ENCODE measurements around the gene DPEP2NB.
A peak's percentile ranks its signal among the peaks of the same experiment; 100 is the strongest.

The DPEP2NB gene, protein sequence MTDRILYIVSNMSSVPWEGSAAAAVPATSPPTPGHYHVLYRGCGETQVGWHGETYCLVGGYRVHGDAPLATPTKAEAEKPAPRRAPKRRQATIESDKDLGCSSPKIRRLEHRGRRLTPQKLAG

GRCh38 chr16:68015681-68016080, at the start of gene DPEP2NB:
DPEP2NB (minus strand) TSS chr16:68015911; CDS start chr16:68015770, 141 bp downstream.
- no peaks in the 10 kb centered on the region for H4K20me1 ChIP-seq (ENCODE audit: insufficient read depth, low read length)
- no peak within 1 kb of the TSS for H3K4me2 ChIP-seq (ENCODE audit: low read length)
- no peak within 1 kb of the TSS for H3K4me3 ChIP-seq (ENCODE audit: low read length)
- H3K27ac ChIP-seq (ENCODE audit: low read length) = no peak within 1 kb of the TSS
- no peaks in the 10 kb centered on the region for H3K36me3 ChIP-seq (replicated peaks; ENCODE audit: low read depth, low read length)
- H2AFZ ChIP-seq (ENCODE audit: low read depth, low read length) = no peak within 1 kb of the TSS
- H3K9me3 ChIP-seq (ENCODE audit: insufficient read depth, low read length) = no peaks in the 10 kb centered on the region
- H3K27me3 ChIP-seq (ENCODE audit: low read depth, low read length) = no peaks in the 10 kb centered on the region
- TF ChIP-seq EZH2phosphoT487 (IDR thresholded peaks at IDR 0.05; ENCODE audit: low read depth) (no peak), CTCF (IDR thresholded peaks at IDR 0.05; ENCODE audit: low read depth, low read length) (no peak)
- no peaks in the 10 kb centered on the region for H3K4me1 ChIP-seq (ENCODE audit: low read length)
- no peak within 1 kb of the TSS for H3K9ac ChIP-seq (ENCODE audit: low read length)
- no peaks in the 10 kb centered on the region for H3K79me2 ChIP-seq (ENCODE audit: low read length)

DNA sequence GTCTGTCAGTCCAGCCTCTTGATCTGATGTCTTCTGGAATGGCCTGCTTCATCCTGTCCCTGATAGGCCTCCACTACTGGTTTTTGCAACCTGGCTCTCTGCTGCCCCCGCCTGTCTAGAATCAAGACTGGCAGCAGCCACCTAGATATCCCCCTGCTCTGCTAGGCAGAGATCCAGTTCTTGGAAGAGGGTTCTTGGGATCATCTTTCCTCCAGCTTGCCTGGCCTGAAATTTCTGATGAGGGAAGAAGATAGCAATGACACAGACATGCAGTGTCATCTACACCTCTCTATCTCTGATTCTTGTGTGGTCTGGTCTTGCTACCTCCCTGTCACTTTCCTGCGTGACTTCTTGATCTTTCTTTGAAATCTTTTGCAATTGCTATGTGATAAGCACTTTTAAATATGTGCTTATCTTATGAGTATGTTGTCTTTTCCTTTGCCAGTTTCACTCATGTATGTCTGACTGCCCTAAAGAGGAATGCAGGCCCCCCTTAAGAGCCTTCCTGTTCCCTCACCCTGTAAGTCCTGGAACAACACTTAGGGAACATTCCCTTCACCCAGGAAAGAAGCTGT, 49.2 kb upstream of the DPEP2NB start:
- Histone ChIP-seq H3K4me2 (ENCODE audit: low read length) (no peak overlapping the region), H3K9ac (ENCODE audit: low read length) (no peak overlapping the region), H3K4me1 (ENCODE audit: low read length) (peaks cover 8% of the 10 kb centered on the region), H2AFZ (ENCODE audit: low read depth, low read length) (no peak overlapping the region), H3K27ac (ENCODE audit: low read length) (no peak overlapping the region), H4K20me1 (ENCODE audit: insufficient read depth, low read length) (peaks cover 4% of the 10 kb centered on the region; the same call in 1 of the 2 replicates), H3K79me2 (ENCODE audit: low read length) (no peaks in the 10 kb centered on the region), H3K4me3 (ENCODE audit: low read length) (no peak overlapping the region), H3K9me3 (ENCODE audit: insufficient read depth, low read length) (no peaks in the 10 kb centered on the region), H3K27me3 (ENCODE audit: low read depth, low read length) (no peaks in the 10 kb centered on the region), H3K36me3 (replicated peaks; ENCODE audit: low read depth, low read length) (peaks cover 11% of the 10 kb centered on the region)
- TF ChIP-seq EZH2phosphoT487 (IDR thresholded peaks at IDR 0.05; ENCODE audit: low read depth) (no peak), CTCF (IDR thresholded peaks at IDR 0.05; ENCODE audit: low read depth, low read length) (peak; percentile 81)

GRCh38 chr16:68062910-68063393, 47.2 kb upstream of the DPEP2NB start:
- H2AFZ ChIP-seq (ENCODE audit: low read depth, low read length) = no peak overlapping the region
- H3K27me3 ChIP-seq (ENCODE audit: low read depth, low read length) = no peaks in the 10 kb centered on the region
- H3K4me3 ChIP-seq (ENCODE audit: low read length) = no peak overlapping the region

More at GRCh38 chr16:68062910-68063393, 47.2 kb upstream of the DPEP2NB start:
- H3K4me1 ChIP-seq (ENCODE audit: low read length) = peaks cover 8% of the 10 kb centered on the region
- TF ChIP-seq CTCF (IDR thresholded peaks at IDR 0.05; ENCODE audit: low read depth, low read length) (no peak), EZH2phosphoT487 (IDR thresholded peaks at IDR 0.05; ENCODE audit: low read depth) (no peak)
- H3K9me3 ChIP-seq (ENCODE audit: insufficient read depth, low read length) = no peaks in the 10 kb centered on the region
- no peak overlapping the region for H3K9ac ChIP-seq (ENCODE audit: low read length)
- peaks cover 11% of the 10 kb centered on the region for H3K36me3 ChIP-seq (replicated peaks; ENCODE audit: low read depth, low read length)
- H4K20me1 ChIP-seq (ENCODE audit: insufficient read depth, low read length) = peaks cover 4% of the 10 kb centered on the region; the same call in 1 of the 2 replicates
- no peak overlapping the region for H3K4me2 ChIP-seq (ENCODE audit: low read length)
- no peaks in the 10 kb centered on the region for H3K79me2 ChIP-seq (ENCODE audit: low read length)
- H3K27ac ChIP-seq (ENCODE audit: low read length) = no peak overlapping the region

All from OCI-LY3 (cell line).